HEK293 (cell line): Measurements from ENCODE around the gene WHRN.

Experiments used
- ATF2 ChIP-seq: fragments of 450-650 bp; formaldehyde crosslinking; IDR thresholded peaks from 2 replicates; pipeline ENCODE4 v1.5.1; 2016; ENCODE audit warnings: missing biosample characterization, missing genetic modification characterization, low read depth
- CTCF ChIP-seq: fragments of 450-650 bp; formaldehyde crosslinking; IDR thresholded peaks from 2 replicates; pipeline ENCODE4 v1.5.1; 2016; ENCODE audit warnings: missing biosample characterization, missing genetic modification characterization
- HOXD13 ChIP-seq: sonication (generic); formaldehyde crosslinking; IDR thresholded peaks from 2 replicates; pipeline ENCODE4 v1.8.0; 2022; ENCODE audit warnings: missing genetic modification reagents, borderline replicate concordance
- IKZF3 ChIP-seq: fragments of 450-650 bp; IDR thresholded peaks from 2 replicates; pipeline ENCODE4 v1.5.0; 2018; ENCODE audit warnings: missing biosample characterization, mild to moderate bottlenecking, missing genetic modification characterization, moderate library complexity
- KLF7 ChIP-seq: fragments of 450-650 bp; formaldehyde crosslinking; IDR thresholded peaks from 2 replicates; pipeline ENCODE4 v1.5.1; 2016; ENCODE audit warnings: missing biosample characterization, missing genetic modification characterization, borderline replicate concordance
- MYNN ChIP-seq: fragments of 450-650 bp; formaldehyde crosslinking; IDR thresholded peaks from 2 replicates; pipeline ENCODE4 v1.5.1; 2016; ENCODE audit warnings: missing biosample characterization, missing genetic modification characterization, borderline replicate concordance
- PRDM6 ChIP-seq: fragments of 450-650 bp; formaldehyde crosslinking; IDR thresholded peaks from 2 replicates; pipeline ENCODE4 v1.5.1; 2017; ENCODE audit warnings: missing biosample characterization, missing genetic modification characterization
- SP7 ChIP-seq: fragments of 450-650 bp; formaldehyde crosslinking; IDR thresholded peaks from 2 replicates; pipeline ENCODE4 v1.5.1; 2016; ENCODE audit warnings: missing biosample characterization, missing genetic modification characterization
- WT1 ChIP-seq: fragments of 450-650 bp; formaldehyde crosslinking; IDR thresholded peaks from 2 replicates; pipeline ENCODE4 v1.5.1; 2016; ENCODE audit warnings: missing biosample characterization, missing genetic modification characterization
- ZBTB10 ChIP-seq: fragments of 450-650 bp; formaldehyde crosslinking; IDR thresholded peaks from 2 replicates; pipeline ENCODE4 v1.5.1; 2016; ENCODE audit warnings: missing biosample characterization, missing genetic modification characterization
- ZBTB20 ChIP-seq: fragments of 450-650 bp; formaldehyde crosslinking; IDR thresholded peaks from 2 replicates; pipeline ENCODE4 v1.5.1; 2016; ENCODE audit warnings: missing biosample characterization, missing genetic modification characterization
- ZFP69B ChIP-seq: fragments of 450-650 bp; formaldehyde crosslinking; IDR thresholded peaks from 2 replicates; pipeline ENCODE4 v1.5.1; 2016; ENCODE audit warnings: missing biosample characterization, missing genetic modification characterization
- ZNF10 ChIP-seq: fragments of 450-650 bp; formaldehyde crosslinking; IDR thresholded peaks from 2 replicates; pipeline ENCODE4 v1.5.1; 2017; ENCODE audit warnings: missing biosample characterization, missing genetic modification characterization
- ZNF121 ChIP-seq: fragments of 450-650 bp; formaldehyde crosslinking; IDR thresholded peaks from 2 replicates; pipeline ENCODE4 v1.5.1; 2016; ENCODE audit warnings: missing biosample characterization, missing genetic modification characterization
- ZNF140 ChIP-seq: fragments of 450-650 bp; formaldehyde crosslinking; IDR thresholded peaks from 2 replicates; pipeline ENCODE4 v1.5.1; 2016; ENCODE audit warnings: missing biosample characterization, missing genetic modification characterization
- ZNF157 ChIP-seq: fragments of 450-650 bp; formaldehyde crosslinking; IDR thresholded peaks from 2 replicates; pipeline ENCODE4 v1.5.1; 2016; ENCODE audit warnings: missing biosample characterization, missing genetic modification characterization
- ZNF174 ChIP-seq: fragments of 450-650 bp; formaldehyde crosslinking; IDR thresholded peaks from 2 replicates; pipeline ENCODE4 v1.5.0; 2017; ENCODE audit warnings: missing biosample characterization, mild to moderate bottlenecking, missing genetic modification characterization
- ZNF311 ChIP-seq: fragments of 450-650 bp; formaldehyde crosslinking; IDR thresholded peaks from 2 replicates; pipeline ENCODE4 v1.5.1; 2017; ENCODE audit warnings: missing biosample characterization, missing genetic modification characterization, borderline replicate concordance
- ZNF37A ChIP-seq: fragments of 450-650 bp; IDR thresholded peaks from 2 replicates; pipeline ENCODE4 v1.5.1; 2018; ENCODE audit warnings: missing biosample characterization, missing genetic modification characterization
- ZNF433 ChIP-seq: fragments of 450-650 bp; formaldehyde crosslinking; IDR thresholded peaks from 2 replicates; pipeline ENCODE4 v1.5.1; 2016; ENCODE audit warnings: missing biosample characterization, missing genetic modification characterization, low read depth
- ZNF521 ChIP-seq: fragments of 450-650 bp; formaldehyde crosslinking; IDR thresholded peaks from 2 replicates; pipeline ENCODE4 v1.5.1; 2017; ENCODE audit warnings: missing biosample characterization, mild to moderate bottlenecking, missing genetic modification characterization
- ZNF555 ChIP-seq: fragments of 450-650 bp; formaldehyde crosslinking; conservative IDR thresholded peaks from 2 replicates; pipeline ENCODE4 v1.5.1; 2017; ENCODE audit warnings: missing biosample characterization, mild to moderate bottlenecking, missing genetic modification characterization, inconsistent platforms
- ZNF561 ChIP-seq: fragments of 450-650 bp; IDR thresholded peaks from 2 replicates; pipeline ENCODE4 v1.5.1; 2018; ENCODE audit warnings: missing biosample characterization, missing genetic modification characterization, borderline replicate concordance
- ZNF692 ChIP-seq: fragments of 450-650 bp; formaldehyde crosslinking; IDR thresholded peaks from 2 replicates; pipeline ENCODE4 v1.5.1; 2016; ENCODE audit warnings: missing biosample characterization, missing genetic modification characterization
- ZNF768 ChIP-seq: fragments of 450-650 bp; formaldehyde crosslinking; IDR thresholded peaks from 2 replicates; pipeline ENCODE4 v1.5.1; 2018; ENCODE audit warnings: missing biosample characterization, mild to moderate bottlenecking, missing genetic modification characterization
- ZSCAN23 ChIP-seq: fragments of 450-650 bp; formaldehyde crosslinking; IDR thresholded peaks from 2 replicates; pipeline ENCODE4 v1.5.1; 2016; ENCODE audit warnings: missing biosample characterization, missing genetic modification characterization
- ZSCAN5A ChIP-seq: fragments of 450-650 bp; formaldehyde crosslinking; IDR thresholded peaks from 2 replicates; pipeline ENCODE4 v1.5.1; 2016; ENCODE audit warnings: missing biosample characterization, missing genetic modification characterization
- ZXDB ChIP-seq: fragments of 450-650 bp; formaldehyde crosslinking; IDR thresholded peaks from 2 replicates; pipeline ENCODE4 v1.5.1; 2016; ENCODE audit warnings: missing biosample characterization, missing genetic modification characterization

WHRN gene

GRCh38 chr9:114397848-114398605 lies 107.2 kb downstream of the WHRN start (continued):
- TF ChIP-seq ZNF692 (tag by site-specific recombination) (peak; percentile 69), ZNF140 (no peak), ZNF311 (tag by site-specific recombination) (no peak), ZNF157 (no peak), WT1 (tag by site-specific recombination) (peak; percentile 41; the same call in 1 of the 2 replicates), ZBTB20 (peak; percentile 68; the same call in 1 of the 2 replicates), ZNF37A (tag by site-specific recombination) (no peak), ZNF555 (no peak), ZSCAN5A (tag by site-specific recombination) (peak; percentile 76; the same call in 1 of the 2 replicates), HOXD13 (no peak), ZBTB10 (tag by site-specific recombination) (peak; percentile 57), ZNF433 (tag by site-specific recombination) (no peak), ZNF521 (no peak), ZSCAN23 (no peak), ATF2 (tag by site-specific recombination) (no peak), CTCF (0 out of 2 replicates have a peak, but pooled peaks have one; percentile 9), ZNF10 (tag by site-specific recombination) (no peak), SP7 (tag by site-specific recombination) (peak; percentile 39), IKZF3 (tag by site-specific recombination) (0 out of 2 replicates have a peak, but pooled peaks have one; percentile 20), MYNN (tag by site-specific recombination) (0 out of 2 replicates have a peak, but pooled peaks have one; percentile 18), ZFP69B (tag by site-specific recombination) (peak; percentile 70), KLF7 (tag by site-specific recombination) (peak; percentile 67), ZNF121 (tag by site-specific recombination) (no peak), PRDM6 (tag by site-specific recombination) (no peak), ZNF174 (tag by site-specific recombination) (no peak), ZNF768 (tag by site-specific recombination) (no peak; the same call in 1 of the 2 replicates), ZNF561 (tag by site-specific recombination) (no peak), ZXDB (tag by site-specific recombination) (0 out of 2 replicates have a peak, but pooled peaks have one; percentile 60)
